GM18498 (cell line): ENCODE data around the gene UROC1.
"Not testable (repeated sequence)": the region's sequence is repeated elsewhere in the genome, so short reads cannot be mapped to it uniquely, and the experiment has no call there.

Experiments used
- ATAC-seq: cut with Tn5 transposase; IDR thresholded peaks from one replicate; pipeline ENCODE4 v1.9.1; 2021; ENCODE audit warnings: mild to moderate bottlenecking, moderate library complexity; ENCODE audit not compliant: unreplicated experiment

UROC1 gene

DNA sequence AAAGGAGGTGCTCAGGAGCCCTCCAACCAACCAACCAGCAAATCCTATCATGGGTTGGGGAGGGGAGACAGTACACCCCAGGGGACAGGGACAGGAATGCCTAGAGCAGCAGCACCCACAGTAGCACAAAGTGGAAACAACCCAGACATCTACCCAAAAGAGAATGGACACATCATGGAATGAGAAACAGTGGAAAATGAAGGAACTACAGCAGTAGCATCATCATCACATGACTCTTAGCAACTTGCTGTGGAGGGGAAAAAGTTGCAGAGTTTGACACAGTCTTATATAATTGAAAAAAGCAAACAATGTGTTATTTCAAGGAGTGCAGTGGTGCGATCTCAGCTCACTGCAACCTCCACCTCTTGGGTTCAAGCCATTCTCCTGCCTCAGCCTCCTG is 30.1 kb upstream of the UROC1 start:
- ATAC-seq: no peak

GRCh38 chr3:126546549-126547239 is 29.1 kb upstream of the UROC1 start:
- ATAC-seq: no peak

DNA sequence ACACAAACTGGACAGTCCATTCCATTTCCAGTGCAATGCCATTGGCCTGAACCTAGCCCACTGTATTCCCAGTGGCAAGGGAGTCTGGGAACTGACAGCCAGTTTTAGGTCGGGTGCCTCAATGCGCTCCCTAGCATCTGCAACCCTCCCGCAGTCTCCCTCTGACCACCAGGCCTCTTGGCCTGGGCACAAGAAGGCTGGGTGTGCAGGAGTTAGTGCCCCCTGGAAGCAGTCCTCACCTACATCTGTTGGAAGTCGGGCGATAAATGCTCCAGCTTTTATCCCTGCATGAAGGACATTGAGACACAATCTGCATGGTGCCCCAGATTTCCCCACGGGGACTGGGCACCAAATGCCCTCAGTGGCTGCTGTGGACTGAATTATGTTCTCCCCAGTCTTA is 28.4 kb upstream of the UROC1 start:
- ATAC-seq: no peak

DNA sequence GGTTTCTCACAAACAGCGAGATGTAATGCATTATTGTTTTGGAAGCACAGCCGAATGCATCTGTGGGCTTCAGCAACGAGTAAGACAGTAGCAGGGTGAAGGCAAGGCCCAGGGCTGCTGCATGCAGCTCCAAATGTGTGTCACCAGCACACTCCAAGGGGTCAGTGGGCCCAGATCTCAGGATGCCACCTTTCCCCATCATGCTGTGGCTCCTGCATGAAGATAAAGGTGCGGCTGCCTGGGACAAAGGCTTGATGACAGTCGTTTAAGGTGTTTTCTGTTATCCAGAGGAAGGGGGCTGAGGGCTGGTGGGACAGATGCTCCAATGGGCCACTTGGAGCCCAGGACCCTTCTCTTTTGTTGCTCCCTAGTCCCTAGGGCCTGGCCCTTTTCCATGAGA is 28.0 kb upstream of the UROC1 start:
- ATAC-seq: no peak

GRCh38 chr3:126544596-126545281 is 27.2 kb upstream of the UROC1 start:
- no peak for ATAC-seq

- ATAC-seq: no peak
These were observed 26.0 kb upstream of the UROC1 start for GRCh38 chr3:126543457-126544061.

DNA sequence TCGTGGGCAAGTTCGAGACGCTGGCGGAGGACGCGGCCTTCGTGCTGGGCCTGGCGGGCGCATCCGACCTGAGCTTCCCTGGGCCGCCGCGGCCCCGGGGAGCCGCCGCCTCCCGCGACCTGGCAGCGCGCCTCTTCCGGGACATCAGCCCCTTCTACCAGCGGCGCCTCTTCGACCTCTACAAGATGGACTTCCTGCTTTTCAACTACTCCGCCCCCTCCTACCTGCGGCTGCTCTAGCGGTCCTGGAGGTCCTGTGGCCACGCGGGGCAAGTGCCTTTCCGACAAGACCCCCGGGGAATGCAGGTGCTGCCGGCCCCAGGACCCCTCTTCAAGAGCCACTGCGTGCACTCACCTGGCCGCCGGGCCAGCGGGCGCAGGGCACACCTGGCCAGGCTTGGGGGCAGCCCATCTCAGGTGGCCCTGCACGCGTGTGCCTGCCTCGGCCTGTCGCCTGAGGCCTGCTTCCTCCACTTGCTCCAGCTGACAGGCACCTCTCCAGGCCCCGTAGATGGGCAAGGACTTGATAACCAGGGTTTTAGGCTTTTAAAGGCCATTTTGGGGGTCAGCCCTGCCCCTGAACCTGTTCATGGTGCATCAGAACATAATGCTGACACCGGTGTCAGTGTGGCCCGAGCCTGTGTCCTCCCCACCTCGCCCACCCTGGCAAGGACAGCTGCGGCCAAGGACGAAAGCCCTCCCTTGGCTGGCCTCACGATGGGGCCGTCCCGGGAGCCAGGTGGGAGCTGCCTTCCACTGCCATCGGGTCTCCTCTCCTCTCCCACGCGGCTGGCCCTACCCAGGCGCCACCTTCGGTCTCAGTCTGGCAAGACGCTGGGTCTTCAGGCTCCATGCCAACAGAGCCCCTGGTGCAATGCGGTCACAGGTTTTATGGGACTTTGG is 25.0 kb upstream of the UROC1 start:
- ATAC-seq: no peak

- no peak for ATAC-seq
These were observed 24.2 kb upstream of the UROC1 start for GRCh38 chr3:126541628-126542339.

DNA sequence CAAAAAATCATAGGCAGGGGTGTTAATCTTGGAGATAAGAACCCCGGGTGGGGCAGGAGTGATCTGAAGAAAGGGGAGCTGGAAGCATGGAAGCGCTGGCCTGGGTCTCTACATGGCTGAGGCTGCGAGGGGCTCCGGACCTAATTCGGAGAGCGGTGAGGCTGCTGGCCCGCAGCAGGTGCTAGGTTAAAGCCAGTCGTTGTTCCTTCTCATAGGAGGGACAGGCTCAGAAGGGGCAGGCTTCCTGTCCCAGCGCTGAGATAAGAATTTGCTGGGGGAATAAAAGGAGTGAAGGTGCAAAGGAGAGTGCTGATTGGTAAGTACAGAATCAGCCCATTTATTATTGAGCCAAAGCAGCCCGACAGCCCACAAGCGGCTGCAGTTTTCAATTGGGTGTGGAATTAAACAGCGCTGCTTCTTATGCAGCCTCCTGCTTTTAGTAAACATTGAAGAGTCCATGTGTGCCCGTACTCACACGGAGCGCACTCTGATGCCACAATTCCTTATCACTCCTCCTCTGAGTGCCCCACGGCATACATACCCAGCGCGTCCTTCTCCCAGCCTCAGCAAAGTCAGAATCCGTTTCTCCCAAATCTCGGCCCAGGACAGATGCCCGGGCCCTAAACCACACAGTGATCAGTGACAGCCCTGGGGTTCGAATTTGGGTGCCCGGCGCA is 23.5 kb upstream of the UROC1 start:
- no peak for ATAC-seq

DNA sequence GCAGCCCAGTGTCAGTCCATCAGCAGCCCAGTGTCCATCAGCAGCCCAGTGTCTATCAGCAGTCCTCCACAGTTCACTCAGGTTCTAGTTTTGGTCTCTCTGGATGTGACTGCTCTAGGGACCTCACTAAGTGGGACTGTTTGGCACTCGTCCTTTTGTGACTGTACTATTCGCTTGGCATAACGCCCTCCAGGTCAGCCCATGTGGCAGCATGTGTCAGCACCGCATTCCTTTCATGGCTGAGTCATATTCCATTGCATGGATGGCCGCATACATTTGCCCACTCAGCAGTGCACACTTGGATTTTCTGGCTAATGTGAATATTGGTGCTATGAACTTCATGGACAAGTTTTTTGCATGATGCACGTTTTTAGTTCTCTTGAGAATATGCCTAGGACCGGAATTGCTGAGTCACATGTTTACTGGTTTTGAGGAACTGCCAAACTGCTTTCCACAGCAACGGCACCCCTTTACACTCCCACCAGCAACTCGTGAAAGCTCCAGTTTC is 22.8 kb upstream of the UROC1 start:
- ATAC-seq: no peak

GRCh38 chr3:126539558-126540250 is 22.1 kb upstream of the UROC1 start:
- no peak for ATAC-seq

- no peak for ATAC-seq
These were observed 21.4 kb upstream of the UROC1 start for GRCh38 chr3:126538966-126539365.

DNA sequence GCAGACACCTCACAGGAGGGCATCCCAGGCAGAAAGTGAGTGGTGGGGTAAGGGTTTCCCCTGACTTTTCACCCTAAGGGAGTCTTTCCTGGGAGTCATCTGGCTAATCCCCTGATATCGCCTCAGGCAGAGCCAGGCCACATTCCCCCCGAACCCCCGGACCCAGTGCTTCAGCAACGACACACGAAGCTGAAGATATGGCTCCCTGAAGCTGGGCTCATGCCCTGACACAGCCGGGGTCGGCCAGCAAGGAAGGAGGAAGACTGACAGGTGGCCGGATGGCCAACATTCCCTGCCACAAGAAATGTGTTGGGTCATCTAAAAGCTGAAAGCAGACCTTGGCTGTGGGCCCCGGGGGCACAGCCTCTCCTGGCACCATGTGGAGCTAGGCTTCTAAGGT is 20.7 kb upstream of the UROC1 start:
- ATAC-seq: no peak

GRCh38 chr3:126537730-126538281 is 20.2 kb upstream of the UROC1 start:
- no peak for ATAC-seq

DNA sequence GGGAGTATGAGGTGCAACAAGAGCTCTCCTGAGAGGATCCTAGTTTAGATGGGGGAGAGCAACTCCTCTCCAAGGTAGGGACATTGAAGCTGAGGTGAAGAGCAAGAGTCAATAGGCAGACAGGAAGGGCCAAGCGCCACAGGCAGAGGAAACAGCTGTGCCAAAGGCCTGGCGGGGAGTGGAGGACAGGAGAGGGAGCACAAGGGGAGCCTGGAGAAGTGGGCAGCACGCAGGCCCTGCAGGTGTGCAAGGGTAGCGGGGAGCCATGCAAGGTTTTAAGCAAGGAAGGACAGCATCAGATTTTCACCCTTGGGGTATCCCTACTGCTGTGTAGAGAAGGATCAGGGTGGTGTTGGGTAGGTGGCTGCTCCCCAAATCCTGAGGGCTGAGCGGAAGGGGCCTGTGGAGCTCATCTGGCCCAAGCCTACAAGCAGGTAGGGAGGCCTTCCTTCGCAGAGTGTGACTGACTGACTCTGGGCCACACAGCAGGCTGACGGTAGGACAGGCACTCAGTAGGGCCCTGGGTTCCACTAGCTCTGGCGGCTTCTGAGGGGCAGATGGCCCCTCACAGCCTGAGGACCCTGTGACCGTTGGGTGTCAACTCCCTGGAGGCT is 19.6 kb upstream of the UROC1 start:
- ATAC-seq: no peak

DNA sequence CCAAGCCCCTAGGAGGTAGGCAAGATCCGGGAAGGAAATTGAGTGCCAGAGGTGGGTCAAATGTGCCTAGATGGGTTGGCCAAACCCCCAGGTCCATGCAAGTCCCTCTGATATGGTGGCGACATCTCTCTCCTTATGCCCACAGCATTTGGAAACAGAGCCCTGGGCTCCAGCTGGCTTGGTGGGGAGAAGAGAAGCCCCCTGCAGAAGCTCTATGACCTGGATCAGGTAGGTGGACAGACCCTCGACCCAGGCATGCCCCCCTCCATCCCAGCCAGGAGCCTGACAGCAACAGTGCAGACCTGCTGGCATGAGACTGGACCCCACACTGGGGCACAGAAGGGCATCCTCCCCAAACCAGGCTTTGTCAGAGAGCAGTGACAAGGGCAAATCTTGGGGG is 18.6 kb upstream of the UROC1 start:
- ATAC-seq: no peak

DNA sequence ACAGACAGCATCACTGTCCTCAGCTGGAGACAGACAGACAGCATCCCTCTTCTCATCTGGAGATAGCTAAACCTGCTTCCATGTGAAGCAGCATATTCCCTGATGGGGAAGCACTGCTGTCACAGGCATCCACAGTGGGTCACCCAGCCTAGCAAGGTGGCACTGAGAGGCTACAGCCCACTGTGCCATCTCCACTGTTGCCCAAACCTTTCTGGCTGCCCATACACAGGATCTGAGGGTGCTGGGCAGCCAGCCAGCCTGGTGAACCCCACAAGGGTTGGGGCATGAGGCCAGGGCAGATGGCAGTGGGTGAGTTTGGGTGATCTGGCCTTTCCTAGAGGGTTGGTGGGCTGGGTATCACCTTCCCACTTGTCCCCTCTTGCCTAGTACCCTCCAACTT is 18.1 kb upstream of the UROC1 start:
- ATAC-seq: no peak

DNA sequence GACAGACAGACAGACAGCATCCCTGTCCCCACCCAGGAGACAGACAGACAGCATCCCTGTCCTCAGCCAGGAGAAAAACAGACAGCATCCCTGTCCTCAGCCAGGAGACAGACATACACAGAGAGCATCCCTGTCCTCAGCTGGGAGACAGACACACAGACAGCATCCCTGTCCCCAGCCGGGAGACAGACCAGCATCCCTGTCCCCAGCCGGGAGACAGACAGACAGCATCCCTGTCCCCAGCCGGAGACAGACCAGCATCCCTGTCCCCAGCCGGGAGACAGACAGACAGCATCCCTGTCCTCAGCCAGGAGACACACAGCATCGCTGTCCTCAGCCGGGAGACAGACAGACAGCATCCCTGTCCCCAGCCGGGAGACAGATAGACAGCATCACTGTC is 17.1 kb upstream of the UROC1 start:
- not testable (repeated sequence) for ATAC-seq

- no peak for ATAC-seq
These were observed 15.9 kb upstream of the UROC1 start for GRCh38 chr3:126533506-126533905.
